Stimulated activated CD8-positive, alpha-beta memory T cell treated with anti-CD3 and anti-CD28 coated beads, Interleukin-12 subunit alpha, Interleukin-12 subunit beta, amount 100 ng/mL, for 4 hours (primary cell): ENCODE measurements around the gene INKA1.
"Not testable (repeated sequence)": the region's sequence is repeated elsewhere in the genome, so short reads cannot be mapped to it uniquely, and the experiment has no call there.

ENCODE experiments used
- DNase-seq: peaks from one replicate; pipeline ENCODE4 v3.0.0-alpha.2; 2020; ENCODE audit warnings: low read depth

The INKA1 gene

DNA sequence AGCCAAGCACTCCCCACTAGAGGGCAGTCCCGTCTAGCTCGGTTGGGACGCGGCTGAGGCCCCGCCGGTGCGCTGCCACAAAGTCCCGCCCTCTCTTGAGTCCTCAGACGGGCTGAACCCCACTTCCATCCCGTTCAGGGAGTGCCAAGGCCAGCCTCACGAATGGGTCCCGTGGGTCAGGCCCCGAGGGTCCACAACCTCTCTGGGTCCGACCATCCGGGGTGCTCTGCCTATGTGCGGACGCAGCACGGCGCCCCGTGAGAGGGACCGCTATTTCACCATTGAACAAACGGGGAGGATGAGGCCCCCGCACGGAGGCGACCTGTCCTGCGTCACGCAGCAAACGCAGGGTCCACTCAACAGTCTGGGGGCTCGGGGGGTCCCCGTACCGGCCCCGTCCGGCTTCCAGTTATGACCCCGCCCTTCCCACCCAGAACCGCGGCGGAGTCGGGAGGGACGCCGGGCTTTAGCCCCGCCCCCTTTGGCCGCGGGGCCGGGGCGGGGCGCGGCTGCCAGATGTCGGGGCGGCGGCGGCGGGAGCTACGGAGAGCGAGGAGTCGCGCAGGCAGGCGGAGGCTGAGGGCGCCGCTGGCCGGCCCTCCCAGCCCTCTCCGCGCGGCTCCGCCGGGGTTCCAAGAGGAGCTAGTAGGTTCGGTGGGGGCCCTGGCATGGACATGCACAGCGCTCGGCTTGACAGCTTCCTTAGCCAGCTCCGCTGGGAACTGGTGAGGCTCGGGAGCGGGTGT lies at the start of gene INKA1:
TSS of gene INKA1 (plus strand) at position 543 of the 746 bp plus-strand sequence. CDS start at position 675, 132 bp downstream.
- DNase-seq: peak; percentile 70

DNA sequence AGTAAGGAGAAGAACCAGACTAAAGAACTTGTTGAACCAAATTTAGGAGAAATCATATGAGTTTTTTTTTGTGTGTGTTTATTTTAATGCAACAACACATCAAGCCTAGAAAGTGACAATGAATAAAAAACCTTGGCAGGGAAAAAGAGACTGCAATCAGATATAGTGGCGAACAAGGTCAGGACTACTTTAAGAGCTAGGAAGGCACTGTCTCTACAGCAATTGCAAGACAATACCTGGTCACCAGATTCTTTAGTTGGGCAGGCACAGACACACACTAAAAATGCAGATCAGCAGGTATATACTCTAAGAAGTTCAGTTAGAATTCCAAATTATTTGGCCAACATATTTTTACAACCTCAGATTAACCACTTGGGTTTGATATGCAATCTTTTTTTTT lies 48.5 kb upstream of the INKA1 start:
- DNase-seq: no peak

DNA sequence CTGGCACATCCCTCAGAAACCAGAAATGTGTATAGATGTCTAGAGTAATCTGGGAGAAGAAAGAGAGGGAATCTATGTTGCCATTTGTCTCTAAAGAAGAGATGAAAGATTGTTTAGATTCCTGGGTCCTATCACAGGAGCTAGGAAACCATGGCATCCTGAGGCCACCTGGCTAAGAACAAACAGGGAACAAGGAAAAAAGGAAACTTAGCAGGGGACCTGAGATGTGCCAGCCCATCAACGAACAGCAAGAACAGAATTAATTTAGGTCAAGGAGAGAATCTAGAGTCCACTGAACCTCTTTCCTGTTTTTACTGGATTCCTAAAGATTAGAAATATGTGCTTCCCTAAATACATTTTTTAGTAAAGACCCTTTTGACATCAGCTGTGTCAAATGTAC lies 47.0 kb upstream of the INKA1 start:
- no peak for DNase-seq

DNA sequence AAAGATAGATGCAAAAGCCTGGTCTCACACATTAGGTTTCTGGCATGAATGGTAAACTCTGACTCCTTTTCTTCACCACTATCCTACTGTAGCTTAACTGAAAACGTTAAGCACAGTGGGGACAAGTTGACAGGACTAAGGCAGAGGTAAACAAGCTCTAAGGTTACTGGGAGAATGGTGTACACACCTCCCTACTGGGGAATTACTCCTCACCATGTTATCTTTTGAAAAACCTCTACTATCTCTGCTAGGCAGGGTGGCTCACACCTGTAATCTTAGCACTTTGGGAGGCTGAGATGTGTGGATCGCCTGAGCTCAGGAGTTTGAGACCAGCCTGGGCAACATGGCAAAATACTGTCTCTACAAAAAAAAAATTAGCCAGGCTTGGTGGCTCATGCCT lies 45.9 kb upstream of the INKA1 start:
- DNase-seq: no peak

DNA sequence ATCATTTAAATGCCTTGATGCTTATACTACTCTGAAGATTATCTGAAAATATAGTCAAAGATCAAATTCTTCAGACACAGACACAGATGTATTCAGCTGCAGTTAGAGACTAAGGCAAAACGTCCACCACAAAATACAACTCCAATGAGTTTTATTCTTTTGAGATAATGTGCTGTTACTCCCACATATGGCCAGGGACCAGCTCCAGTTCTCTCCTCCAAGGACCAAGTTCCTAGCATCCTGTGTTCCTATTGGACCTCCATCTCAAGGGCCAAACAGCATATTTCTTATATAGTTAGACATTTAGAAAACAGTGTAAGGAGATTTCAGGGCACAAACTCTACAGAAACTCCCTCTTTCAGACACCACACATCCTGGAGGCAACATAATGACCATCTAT lies 43.8 kb upstream of the INKA1 start:
- no peak for DNase-seq

DNA sequence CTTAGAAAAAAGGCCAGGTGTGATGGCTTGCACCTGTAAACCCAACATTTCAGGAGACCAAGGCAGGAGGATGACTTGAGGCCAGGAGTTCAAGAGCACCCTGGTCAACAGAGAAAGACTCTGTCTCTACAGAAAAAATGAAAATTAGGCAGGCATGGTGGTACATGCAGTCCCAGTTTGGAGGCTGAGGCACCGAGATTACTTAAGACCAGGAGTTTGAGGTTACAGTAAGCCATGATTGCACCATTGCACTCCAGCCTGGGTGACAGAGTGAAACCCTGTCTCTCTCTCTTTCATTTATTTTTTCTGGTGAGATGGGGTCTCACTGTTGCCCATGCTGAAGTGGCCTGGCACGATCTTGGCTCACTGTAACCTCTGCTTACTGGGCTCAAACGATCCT lies 41.4 kb upstream of the INKA1 start:
- no peak for DNase-seq

DNA sequence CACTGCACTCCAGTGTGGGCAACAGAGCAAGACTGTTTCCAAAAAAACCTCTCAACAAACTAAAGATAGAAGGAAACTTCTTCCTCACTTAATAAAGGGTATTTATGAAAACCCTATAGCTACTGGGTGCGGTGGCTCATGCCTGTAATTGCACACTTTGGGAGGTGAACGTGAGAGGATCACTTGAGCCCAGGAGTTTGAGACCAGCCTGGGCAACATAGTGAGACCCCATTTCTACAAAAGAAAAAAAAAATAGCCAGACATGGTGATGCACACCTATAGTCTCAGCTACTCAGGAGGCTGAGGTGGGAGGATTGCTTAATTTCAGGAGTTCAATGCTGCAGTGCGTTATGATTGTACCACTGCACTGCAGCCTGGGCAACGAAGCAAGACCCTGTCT lies 39.1 kb upstream of the INKA1 start:
- no peak for DNase-seq

DNA sequence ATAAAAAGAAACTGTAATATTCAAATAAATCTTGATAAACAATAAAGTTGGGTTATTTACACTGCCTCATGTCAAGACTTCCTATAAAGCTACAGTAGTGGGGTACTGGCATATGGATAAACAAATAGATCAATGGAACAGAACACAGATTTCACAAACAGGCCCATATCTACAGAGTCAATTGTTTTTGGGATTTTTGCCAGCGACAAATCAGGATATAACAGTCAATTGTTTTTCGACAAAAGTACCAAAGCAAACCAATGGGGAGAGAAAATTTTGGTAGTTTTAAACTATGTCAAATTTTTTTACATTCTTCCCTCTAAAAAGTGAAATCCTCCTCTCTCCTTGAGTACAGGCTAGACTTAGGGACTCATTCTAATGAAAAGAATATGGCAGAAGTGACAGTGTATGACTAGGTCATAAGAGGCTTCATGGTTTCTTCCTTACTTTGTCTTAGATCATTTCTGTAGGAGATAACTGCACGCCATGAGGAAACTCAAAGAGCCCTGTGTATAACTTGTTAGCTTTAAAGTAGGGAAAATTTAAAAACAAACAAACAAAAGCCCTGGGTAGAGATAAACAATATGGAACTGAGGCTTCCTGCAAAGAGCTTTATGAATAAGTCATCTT lies 33.7 kb upstream of the INKA1 start:
- DNase-seq: no peak

DNA sequence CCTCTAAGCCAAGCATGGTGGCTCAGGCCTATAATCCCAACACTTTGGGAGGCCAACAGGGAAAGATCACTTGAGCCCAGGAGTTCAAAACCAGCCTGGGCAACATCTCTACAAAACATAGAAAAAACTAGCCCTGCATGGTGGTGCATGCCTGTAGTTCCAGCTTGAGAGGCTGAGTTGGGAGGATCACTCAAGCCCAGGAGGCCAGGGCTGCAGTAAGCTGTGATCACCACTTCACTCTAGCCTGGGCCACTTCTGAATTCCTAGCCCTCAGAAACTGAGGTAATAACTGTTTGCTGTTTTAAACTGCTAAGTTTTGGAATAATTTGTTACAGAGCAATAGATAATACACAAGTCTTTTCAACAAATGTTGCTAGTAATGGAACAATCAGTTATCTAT lies 33.1 kb upstream of the INKA1 start:
- no peak for DNase-seq

DNA sequence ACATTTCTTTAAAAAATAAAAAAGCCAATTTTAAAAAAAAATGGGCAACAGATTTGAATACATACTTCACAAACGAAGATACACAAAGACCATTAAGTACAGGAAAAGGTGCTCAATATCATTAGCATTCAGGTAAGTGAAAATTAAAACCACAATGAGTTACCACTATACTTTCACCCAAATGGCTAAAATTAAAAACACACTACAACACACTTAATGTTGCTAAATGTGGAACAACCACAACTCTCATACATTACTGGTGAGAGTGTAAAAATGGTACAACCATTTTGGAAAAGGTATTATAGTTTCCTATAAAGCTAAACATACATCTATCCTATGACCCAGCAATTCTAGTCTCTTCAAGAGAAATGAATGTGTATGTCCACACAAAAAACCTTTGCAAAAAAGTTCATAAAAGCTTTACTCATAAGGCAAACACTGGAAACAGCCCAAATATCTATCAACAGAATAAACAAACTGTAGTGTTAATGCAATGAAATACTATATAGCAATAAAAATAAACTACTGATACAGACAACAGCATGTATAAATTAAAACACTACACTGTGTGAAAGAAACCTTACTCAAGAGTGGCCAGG lies 31.6 kb upstream of the INKA1 start:
- DNase-seq: no peak

DNA sequence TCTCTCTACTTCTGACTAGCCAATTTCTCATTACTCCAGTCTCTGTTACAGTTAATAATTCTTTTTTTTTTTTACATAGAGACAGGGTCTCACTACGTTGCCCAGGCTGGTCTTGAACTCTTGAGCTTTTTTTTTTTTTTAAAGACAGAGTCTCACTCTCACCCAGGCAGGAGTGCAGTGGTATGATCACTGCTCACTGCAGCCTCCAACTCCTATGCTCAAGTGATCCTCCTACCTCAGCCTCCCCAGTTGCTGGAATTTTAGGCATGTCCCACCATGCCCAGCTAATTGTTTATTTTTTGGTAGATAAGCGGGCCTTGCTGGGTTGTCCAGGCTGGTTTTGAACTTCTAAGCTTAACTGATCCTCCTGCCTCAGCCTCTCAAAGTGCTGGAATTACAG lies 30.4 kb upstream of the INKA1 start:
- no peak for DNase-seq

DNA sequence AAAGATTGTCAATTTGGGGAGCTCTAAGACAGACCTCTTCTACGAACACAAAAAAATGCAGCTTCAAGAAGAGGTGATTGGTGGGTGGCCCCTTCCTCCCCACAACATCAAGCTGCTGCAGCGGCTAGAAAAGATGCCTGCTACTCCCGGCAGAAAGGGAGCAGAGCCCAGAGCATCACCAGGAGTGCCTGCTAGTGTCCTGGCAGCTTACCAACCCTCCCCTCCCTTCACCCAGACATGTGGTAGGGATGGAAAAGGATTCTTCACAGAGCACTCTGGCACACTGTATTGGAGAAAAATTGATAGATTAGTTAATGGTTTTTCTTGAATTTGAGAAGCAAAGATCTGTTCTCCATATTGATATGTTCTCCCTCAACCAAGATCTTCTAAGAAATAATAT lies 27.5 kb upstream of the INKA1 start:
- no peak for DNase-seq

DNA sequence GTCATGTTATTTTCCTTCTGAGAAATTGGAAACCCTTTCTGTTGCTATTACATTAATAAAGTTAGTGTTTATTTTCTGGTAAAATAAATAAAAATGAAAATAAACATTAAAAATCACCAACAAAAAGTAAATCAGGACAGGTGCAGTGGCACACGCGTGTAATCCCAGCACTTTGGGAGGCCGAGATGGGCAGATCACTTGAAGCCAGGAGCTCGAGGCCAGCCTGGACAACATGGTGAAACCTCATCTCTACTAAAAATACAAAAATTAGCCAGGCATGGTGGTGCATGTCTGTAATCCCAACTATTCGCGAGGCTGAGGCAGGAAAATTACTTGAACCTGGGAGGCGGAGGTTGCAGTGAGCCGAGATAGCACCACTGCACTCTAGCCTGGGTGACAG lies 27.0 kb upstream of the INKA1 start:
- DNase-seq: not testable (repeated sequence)

DNA sequence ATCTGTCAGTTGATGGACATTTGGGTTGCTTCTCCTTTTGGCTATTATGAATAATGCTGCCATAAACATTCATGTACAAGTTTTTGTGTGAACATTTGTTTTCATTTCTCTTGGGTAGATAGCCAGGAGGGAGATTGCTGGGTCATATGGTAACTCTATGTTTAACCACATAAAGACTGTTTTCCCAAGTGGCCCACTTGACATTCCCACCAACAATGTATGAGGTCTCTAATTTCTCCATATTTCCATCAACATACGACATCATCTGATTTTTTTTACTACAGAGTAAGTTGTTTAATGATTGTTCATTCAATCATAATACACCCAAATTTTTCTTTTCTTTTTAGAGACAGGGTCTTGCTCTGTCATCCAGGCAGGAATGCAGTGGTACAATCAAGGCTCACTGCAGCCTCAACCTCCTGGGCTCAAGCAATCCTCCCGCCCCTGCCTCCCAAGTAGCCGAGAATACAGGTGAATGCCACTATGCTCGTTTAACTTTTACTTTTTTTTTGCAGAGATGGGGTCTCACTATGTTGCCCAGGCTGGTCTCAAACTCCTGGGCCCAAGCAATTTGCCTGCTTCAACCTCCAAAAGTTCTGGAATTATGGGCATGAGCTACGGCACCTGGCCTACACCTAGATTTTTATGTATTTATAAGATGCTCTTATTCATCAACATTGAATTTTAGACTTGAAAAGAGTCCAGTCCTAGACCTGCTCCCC lies 23.5 kb upstream of the INKA1 start:
- DNase-seq: no peak

DNA sequence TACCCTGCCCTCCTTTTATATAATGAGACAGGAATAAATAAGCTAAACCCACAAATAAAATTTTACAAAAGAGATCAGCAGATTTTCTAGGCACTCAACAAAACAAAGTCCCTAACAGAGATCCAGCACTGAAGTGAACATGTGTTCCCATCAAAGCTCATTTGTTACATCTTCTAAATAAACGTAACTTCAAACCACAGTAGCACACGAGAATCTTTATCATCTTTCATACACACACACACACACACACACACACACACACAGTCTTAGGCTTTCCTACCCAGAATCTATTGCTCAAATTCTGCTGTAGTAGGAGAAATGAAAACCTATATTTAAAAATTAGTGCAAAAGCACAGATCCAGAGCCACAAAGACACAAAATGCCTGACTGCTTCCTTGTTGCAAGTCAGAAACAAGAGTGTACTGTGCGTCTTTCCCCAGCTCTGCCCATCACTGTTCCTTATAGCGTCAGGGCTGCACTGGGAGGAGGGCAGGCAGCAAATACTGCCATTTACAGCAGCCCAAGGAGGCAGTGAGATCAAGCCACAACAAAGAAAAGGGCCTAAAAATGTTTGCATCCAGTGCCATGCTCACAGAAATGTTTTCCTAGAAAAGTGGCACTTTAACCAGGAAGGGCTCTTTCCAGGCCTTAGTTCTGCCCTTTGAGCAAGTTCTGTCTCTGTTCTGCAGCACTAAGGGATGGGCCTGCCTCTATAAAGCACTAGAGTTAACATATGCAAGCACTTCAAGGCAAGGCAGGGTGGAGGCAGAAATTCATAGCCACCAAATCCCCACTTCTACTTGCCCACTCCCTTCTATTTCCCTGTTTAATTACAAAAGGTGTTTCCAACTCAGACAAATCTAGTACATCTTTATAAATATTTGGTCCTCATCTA lies 22.7 kb upstream of the INKA1 start:
- no peak for DNase-seq

DNA sequence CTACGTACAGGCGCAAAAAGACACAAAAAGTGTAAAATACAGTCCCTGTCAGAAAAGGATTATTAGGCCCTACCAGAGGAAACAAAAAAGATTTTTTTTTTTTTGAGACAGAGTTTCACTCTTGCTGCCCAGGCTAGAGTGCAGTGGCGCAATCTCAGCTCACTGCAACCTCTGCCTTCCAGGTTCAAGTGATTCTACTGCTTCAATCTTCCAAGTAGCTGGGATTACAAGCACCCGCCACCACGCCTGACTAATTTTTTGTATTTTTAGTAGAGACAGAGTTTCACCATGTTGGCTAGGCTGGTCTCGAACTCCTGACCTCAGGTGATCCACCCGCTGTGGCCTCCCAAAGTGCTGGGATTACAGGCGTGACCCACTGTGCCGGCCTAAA lies 22.1 kb upstream of the INKA1 start:
- DNase-seq: not testable (repeated sequence)

DNA sequence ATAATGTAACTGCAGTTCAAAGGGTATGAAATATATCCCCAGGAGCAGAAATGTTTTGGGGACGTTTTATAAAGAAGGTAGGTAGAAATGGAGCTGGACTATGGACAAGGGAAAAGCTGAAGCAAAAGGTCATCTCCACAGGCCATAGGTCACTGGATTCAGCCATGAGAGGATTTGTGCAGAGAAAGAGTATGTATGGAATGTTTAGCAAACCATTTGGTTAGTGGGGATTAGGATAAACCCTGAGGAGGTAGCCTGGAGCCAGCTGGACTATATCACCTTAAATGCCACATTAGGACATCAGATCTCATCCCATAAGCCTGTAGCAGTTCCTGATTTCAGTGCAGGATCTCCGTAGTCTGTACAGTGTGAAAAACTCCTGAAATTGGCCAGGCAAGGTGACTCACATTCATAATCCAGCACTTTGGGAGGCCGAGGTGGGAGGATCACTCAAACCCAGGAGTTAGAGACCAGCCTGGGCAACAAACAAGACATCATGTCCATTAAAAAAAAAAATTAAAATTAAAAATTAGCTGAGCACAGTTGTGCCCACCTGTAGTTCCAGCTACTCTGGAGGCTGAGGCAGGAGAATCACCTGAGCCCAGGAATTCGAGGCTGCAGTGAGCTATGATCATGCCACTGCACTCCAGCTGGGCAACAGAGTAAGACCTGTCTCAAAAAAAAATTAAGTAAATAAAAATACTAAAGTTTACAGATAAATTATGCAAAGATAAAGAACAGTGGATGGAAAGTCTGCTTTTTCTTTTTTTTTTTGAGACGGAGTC lies 21.5 kb upstream of the INKA1 start:
- DNase-seq: no peak

DNA sequence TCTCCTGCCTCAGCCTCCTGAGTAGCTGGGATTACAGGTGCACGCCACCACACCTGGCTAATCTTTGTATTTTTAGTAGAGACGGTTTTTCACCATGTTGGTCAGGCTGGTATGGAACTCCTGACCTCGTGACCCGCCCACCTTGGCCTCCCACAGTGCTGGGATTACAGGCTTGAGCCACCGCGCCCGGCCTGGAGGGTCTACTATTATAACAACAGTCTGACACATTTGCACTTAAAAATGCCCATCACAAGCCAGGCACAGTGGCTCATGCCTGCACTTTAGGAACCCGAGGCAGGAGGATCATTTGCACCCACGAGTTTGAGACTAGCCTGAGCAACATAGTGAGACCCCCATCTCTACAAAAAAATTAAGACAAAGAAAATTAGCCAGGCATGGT lies 20.8 kb upstream of the INKA1 start:
- not testable (repeated sequence) for DNase-seq

DNA sequence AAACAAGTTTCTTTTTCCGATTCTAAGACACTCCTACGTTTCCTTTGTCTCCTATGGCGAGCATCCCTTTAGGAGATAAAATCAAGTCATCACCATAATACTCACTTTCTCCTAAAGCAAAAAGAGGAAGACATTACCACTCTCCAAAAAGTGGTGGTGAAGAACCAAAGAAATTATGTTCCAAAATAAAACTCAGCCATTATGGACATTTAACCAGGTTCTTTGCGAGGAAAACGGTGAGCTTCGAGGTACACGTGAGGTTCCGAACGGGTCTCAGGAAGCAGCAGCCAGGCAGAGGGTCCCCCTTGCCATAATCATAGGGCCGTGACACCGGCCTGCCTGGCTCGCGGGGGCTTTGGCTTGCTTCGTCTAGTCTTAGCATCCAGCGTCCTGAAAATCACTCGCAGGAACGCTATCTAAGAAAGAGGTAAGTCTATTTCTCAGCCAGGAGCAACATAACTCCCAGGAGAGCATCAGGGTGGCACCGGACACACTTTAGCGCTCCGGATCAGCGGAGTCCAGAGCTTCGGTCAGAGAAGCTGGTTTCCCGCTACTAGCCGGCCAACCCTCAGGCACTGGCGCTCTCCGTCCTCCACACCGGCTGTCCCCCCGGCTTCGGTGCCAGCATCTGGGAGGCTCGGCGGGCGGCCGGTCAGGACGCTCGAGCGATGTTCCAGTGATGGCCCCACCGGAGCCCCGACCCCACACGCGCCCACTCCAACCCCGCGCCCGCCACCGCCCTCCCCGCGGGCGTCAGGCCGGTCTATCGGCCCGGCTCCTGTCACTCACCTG lies 17.3 kb upstream of the INKA1 start:
- DNase-seq: no peak
